Astrocyte (in vitro differentiated cells and primary cell): ENCODE data around the gene SPDL1. TPM values are rescaled to one million over a fixed set of nuclear protein-coding genes. Genes with fewer than 3 reads are reported as not detected.
A peak's percentile ranks its signal among the peaks of the same experiment; 100 is the strongest.

Source experiments
- DNase-seq: peaks from one replicate; pipeline ENCODE4 v3.0.0-alpha.2; 2010; ENCODE audit warnings: low read depth
- FAIRE-seq: peaks from 2 replicates; lab custom pipeline; 2011; peaks lifted over from hg19 to GRCh38; lab: Jason Lieb, UNC
- H2AFZ ChIP-seq: 2 replicates; pipeline ENCODE4 v1.6.0; 2012; ENCODE audit warnings: low read depth, low read length, inconsistent platforms
- H3K27ac ChIP-seq: 2 replicates; pipeline ENCODE4 v1.5.1; 2011; ENCODE audit warnings: low read depth, low read length, inconsistent platforms
- H3K27me3 ChIP-seq: 2 replicates; pipeline ENCODE4 v1.6.0; 2011; ENCODE audit warnings: low read length, inconsistent platforms; ENCODE audit not compliant: insufficient read depth
- H3K36me3 ChIP-seq: 2 replicates; pipeline ENCODE4 v1.5.1; 2011; ENCODE audit warnings: low read length, inconsistent platforms; ENCODE audit not compliant: insufficient read depth
- H3K4me1 ChIP-seq: 2 replicates; pipeline ENCODE4 v1.5.1; 2011; ENCODE audit warnings: low read length, inconsistent platforms; ENCODE audit not compliant: insufficient read depth
- H3K4me2 ChIP-seq: 2 replicates; pipeline ENCODE4 v1.6.0; 2012; ENCODE audit warnings: low read length, inconsistent platforms
- H3K4me3 ChIP-seq: 2 replicates; pipeline ENCODE4 v1.5.1; 2011; ENCODE audit warnings: low read depth, mild to moderate bottlenecking, low read length, inconsistent platforms; ENCODE audit not compliant: insufficient read depth
- H3K79me2 ChIP-seq: 2 replicates; pipeline ENCODE4 v1.6.0; 2012; ENCODE audit warnings: mild to moderate bottlenecking, low read length, inconsistent platforms; ENCODE audit not compliant: insufficient read depth
- H3K9ac ChIP-seq: 2 replicates; pipeline ENCODE4 v1.6.0; 2012; ENCODE audit warnings: mild to moderate bottlenecking, low read length, inconsistent platforms
- H3K9me3 ChIP-seq: 2 replicates; pipeline ENCODE4 v1.5.1; 2012; ENCODE audit warnings: low read depth, mild to moderate bottlenecking, low read length, inconsistent platforms; ENCODE audit not compliant: insufficient read depth
- H4K20me1 ChIP-seq: 2 replicates; pipeline ENCODE4 v1.6.0; 2012; ENCODE audit warnings: low read length, inconsistent platforms; ENCODE audit not compliant: insufficient read depth
- H3K27ac Mint-ChIP-seq: one replicate; pipeline ENCODE4 v1.8.0; 2021; ENCODE audit warnings: mild to moderate bottlenecking, mixed read lengths; ENCODE audit not compliant: unreplicated experiment
- H3K27me3 Mint-ChIP-seq: one replicate; pipeline ENCODE4 v1.8.0; 2021; ENCODE audit warnings: low read depth, mixed read lengths; ENCODE audit not compliant: unreplicated experiment
- H3K36me3 Mint-ChIP-seq: one replicate; pipeline ENCODE4 v1.8.0; 2021; ENCODE audit warnings: low read depth, mixed read lengths; ENCODE audit not compliant: unreplicated experiment
- H3K4me1 Mint-ChIP-seq: one replicate; pipeline ENCODE4 v1.8.0; 2021; ENCODE audit warnings: low read depth, mixed read lengths; ENCODE audit not compliant: unreplicated experiment
- H3K4me3 Mint-ChIP-seq: one replicate; pipeline ENCODE4 v1.8.0; 2021; ENCODE audit warnings: mild to moderate bottlenecking, moderate library complexity, mixed read lengths; ENCODE audit not compliant: unreplicated experiment
- H3K9me3 Mint-ChIP-seq: one replicate; pipeline ENCODE4 v1.8.0; 2021; ENCODE audit warnings: mild to moderate bottlenecking, mixed read lengths; ENCODE audit not compliant: unreplicated experiment
- EZH2 ChIP-seq: IDR thresholded peaks from 2 replicates; pipeline ENCODE4 v1.6.1; 2012; ENCODE audit warnings: mild to moderate bottlenecking, low read length, inconsistent platforms; ENCODE audit not compliant: insufficient read depth
- total RNA-seq: library from RNA; stranded (reverse); gene quantifications from 2 replicates; pipeline ENCODE4 v1.2.1, GENCODE V29; 2021
- TF ChIP-seq, protein P1 (sequence below): IDR thresholded peaks from 2 replicates; pipeline ENCODE4 v1.5.1; 2011; ENCODE audit warnings: low read depth, mild to moderate bottlenecking, inconsistent platforms, low read length, moderate library complexity; ENCODE audit not compliant: insufficient read depth

Gene SPDL1
- total RNA-seq, 1 donor from 2014 or later: 27.0 TPM

DNA sequence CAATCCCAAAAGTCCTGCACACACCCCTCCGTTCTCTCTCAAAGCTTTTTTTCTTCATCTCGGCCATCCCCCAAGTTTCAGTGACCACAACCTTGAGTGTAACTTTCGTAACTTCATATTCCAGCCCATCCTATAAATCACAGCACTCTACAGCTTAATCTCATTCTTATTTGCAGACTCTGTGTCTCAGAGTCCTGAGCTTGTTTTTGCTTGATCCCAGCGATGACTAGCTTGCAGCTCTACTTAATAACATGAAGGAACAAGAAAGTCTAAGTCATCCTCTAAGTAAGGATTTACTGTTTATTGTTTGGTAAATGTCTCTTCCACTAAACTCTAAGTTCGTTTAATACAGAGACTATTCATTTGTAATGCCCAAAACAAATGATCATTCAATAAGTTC, 2.6 kb upstream of the SPDL1 start:
- FAIRE-seq: no peak
- Mint-ChIP-seq H3K36me3 (no peaks in the 10 kb centered on the region), H3K4me3 (no peak overlapping the region), H3K4me1 (peaks cover 11% of the 10 kb centered on the region), H3K9me3 (no peaks in the 10 kb centered on the region), H3K27ac (no peak overlapping the region), H3K27me3 (peaks cover 4% of the 10 kb centered on the region)
- peaks cover 24% of the 10 kb centered on the region for H3K79me2 ChIP-seq
- H3K9ac ChIP-seq: no peak overlapping the region
- TF ChIP-seq, protein P1, sequence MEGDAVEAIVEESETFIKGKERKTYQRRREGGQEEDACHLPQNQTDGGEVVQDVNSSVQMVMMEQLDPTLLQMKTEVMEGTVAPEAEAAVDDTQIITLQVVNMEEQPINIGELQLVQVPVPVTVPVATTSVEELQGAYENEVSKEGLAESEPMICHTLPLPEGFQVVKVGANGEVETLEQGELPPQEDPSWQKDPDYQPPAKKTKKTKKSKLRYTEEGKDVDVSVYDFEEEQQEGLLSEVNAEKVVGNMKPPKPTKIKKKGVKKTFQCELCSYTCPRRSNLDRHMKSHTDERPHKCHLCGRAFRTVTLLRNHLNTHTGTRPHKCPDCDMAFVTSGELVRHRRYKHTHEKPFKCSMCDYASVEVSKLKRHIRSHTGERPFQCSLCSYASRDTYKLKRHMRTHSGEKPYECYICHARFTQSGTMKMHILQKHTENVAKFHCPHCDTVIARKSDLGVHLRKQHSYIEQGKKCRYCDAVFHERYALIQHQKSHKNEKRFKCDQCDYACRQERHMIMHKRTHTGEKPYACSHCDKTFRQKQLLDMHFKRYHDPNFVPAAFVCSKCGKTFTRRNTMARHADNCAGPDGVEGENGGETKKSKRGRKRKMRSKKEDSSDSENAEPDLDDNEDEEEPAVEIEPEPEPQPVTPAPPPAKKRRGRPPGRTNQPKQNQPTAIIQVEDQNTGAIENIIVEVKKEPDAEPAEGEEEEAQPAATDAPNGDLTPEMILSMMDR: no peak
- no peak for TF ChIP-seq EZH2
- H3K36me3 ChIP-seq: no peaks in the 10 kb centered on the region
- no peak for DNase-seq
- H3K4me1 ChIP-seq: peaks cover 8% of the 10 kb centered on the region
- no peaks in the 10 kb centered on the region for H3K27me3 ChIP-seq
- no peak overlapping the region for H3K4me3 ChIP-seq
- no peaks in the 10 kb centered on the region for H3K9me3 ChIP-seq
- no peaks in the 10 kb centered on the region for H4K20me1 ChIP-seq
- no peak overlapping the region for H3K4me2 ChIP-seq
- H2AFZ ChIP-seq: no peak overlapping the region
- H3K27ac ChIP-seq: no peak overlapping the region

GRCh38 chr5:169581580-169582227, 1.9 kb upstream of the SPDL1 start:
- peak; percentile 95 for FAIRE-seq

GRCh38 chr5:169583101-169583423, 511 bp upstream of the SPDL1 start:
- Mint-ChIP-seq H3K36me3 (no peaks in the 10 kb centered on the region), H3K27ac (peak overlapping the region; percentile 94), H3K27me3 (no peaks in the 10 kb centered on the region), H3K9me3 (no peaks in the 10 kb centered on the region), H3K4me3 (peak overlapping the region; percentile 96), H3K4me1 (peaks cover 6% of the 10 kb centered on the region)
- TF ChIP-seq EZH2: no peak
- TF ChIP-seq, protein P1: no peak
- DNase-seq: no peak
- Histone ChIP-seq H3K36me3 (peaks cover 1% of the 10 kb centered on the region), H4K20me1 (no peaks in the 10 kb centered on the region), H3K9me3 (no peaks in the 10 kb centered on the region), H3K27ac (peak overlapping the region; percentile 66), H3K4me2 (peak overlapping the region; percentile 94), H3K4me3 (peak overlapping the region; percentile 87), H3K4me1 (no peaks in the 10 kb centered on the region), H3K9ac (peak overlapping the region; percentile 93), H2AFZ (peak overlapping the region; percentile 70), H3K79me2 (peaks cover 45% of the 10 kb centered on the region), H3K27me3 (no peaks in the 10 kb centered on the region)
- FAIRE-seq: no peak

More at GRCh38 chr5:169581580-169582227, 1.9 kb upstream of the SPDL1 start:
- H3K4me1 Mint-ChIP-seq: peaks cover 6% of the 10 kb centered on the region
- no peak overlapping the region for H3K27ac Mint-ChIP-seq
- H3K9me3 Mint-ChIP-seq: no peaks in the 10 kb centered on the region
- Histone ChIP-seq H3K79me2 (peaks cover 32% of the 10 kb centered on the region), H3K27ac (no peak overlapping the region), H3K4me1 (peaks cover under 1% of the 10 kb centered on the region), H3K27me3 (no peaks in the 10 kb centered on the region), H3K9ac (no peak overlapping the region), H3K4me3 (no peak overlapping the region), H4K20me1 (no peaks in the 10 kb centered on the region), H3K9me3 (no peaks in the 10 kb centered on the region), H2AFZ (peak overlapping the region; percentile 6), H3K4me2 (no peak overlapping the region), H3K36me3 (no peaks in the 10 kb centered on the region)
- no peak for DNase-seq
- H3K36me3 Mint-ChIP-seq: no peaks in the 10 kb centered on the region
- TF ChIP-seq, protein P1: peak; percentile 90
- TF ChIP-seq EZH2: no peak
- no peak overlapping the region for H3K4me3 Mint-ChIP-seq
- peaks cover 4% of the 10 kb centered on the region for H3K27me3 Mint-ChIP-seq
